Measurements from ENCODE around the gene EXOC3L2. TPM values are rescaled to one million over a fixed set of nuclear protein-coding genes. Genes with fewer than 3 reads are reported as not detected.

Gene EXOC3L2
- total RNA-seq, 1 experiment from 2014 or later, result not detected

- no peak for ATAC-seq
- RAD21 ChIA-PET (ENCODE audit: low non-redundant PET in 1 of 2, low total read pairs in 2 of 2, uncharacterized antibody in 2 of 2, unreplicated experiment in 2 of 2), result no interaction called here
- H3K4me3 ChIP-seq (replicated peaks in 1 of 2; ENCODE audit: low read depth in 1 of 2, low read length in 2 of 2), result no peak overlapping the region
- H4K20me1 ChIP-seq (ENCODE audit: insufficient read depth), result no peaks in the 10 kb centered on the region
- TF ChIP-seq CBX3 (IDR thresholded peaks at IDR 0.05; ENCODE audit: low read depth) (no peak), SIN3A (IDR thresholded peaks at IDR 0.05; ENCODE audit: low read depth) (no peak), POLR2A (IDR thresholded peaks at IDR 0.05; ENCODE audit: borderline replicate concordance, extremely low read depth, insufficient read depth, insufficient read length) (no peak), ZNF274 (IDR thresholded peaks at IDR 0.05; ENCODE audit: low read depth, low read length) (no peak), JUND (IDR thresholded peaks at IDR 0.05) (no peak), EZH2 (IDR thresholded peaks at IDR 0.05) (no peak), EZH2phosphoT487 (IDR thresholded peaks at IDR 0.05; ENCODE audit: borderline replicate concordance) (no peak), POLR2AphosphoS5 (IDR thresholded peaks at IDR 0.05; ENCODE audit: low read depth, low read length) (no peak), MAX (IDR thresholded peaks at IDR 0.05) (no peak), CEBPB (IDR thresholded peaks at IDR 0.05; ENCODE audit: low read depth) (no peak), EGR1 (IDR thresholded peaks at IDR 0.05; ENCODE audit: low read depth) (no peak), ZFX (IDR thresholded peaks at IDR 0.05) (no peak), CTCF (IDR thresholded peaks at IDR 0.05 in 2 of 3, conservative IDR thresholded peaks at IDR 0.05 in 1 of 3; ENCODE audit: borderline replicate concordance in 1 of 3, insufficient read depth in 1 of 3, low read depth in 2 of 3, low read length in 2 of 3) (no peak), TCF7L2 (IDR thresholded peaks at IDR 0.05; ENCODE audit: borderline replicate concordance, extremely low read depth, insufficient read depth, insufficient read length) (no peak), ZBTB33 (IDR thresholded peaks at IDR 0.05; ENCODE audit: extremely low read depth, insufficient replicate concordance, low read length) (no peak), RAD21 (IDR thresholded peaks at IDR 0.05; ENCODE audit: low read depth) (no peak), REST (IDR thresholded peaks at IDR 0.05; ENCODE audit: low read depth) (no peak), ATF3 (IDR thresholded peaks at IDR 0.05) (no peak), YY1 (IDR thresholded peaks at IDR 0.05; ENCODE audit: extremely low read depth, insufficient replicate concordance, low read depth, low read length) (no peak)
- POLR2A ChIA-PET, result no interaction called here
- no peak overlapping the region for H3K9ac ChIP-seq (ENCODE audit: low read length)
- BruUV-seq (replicated peaks), result no TSS peak
- peaks cover 4 to 9% of the 10 kb centered on the region in 2 experiments; a peak in 2 of 4 replicates for H3K36me3 ChIP-seq (ENCODE audit: control insufficient read depth in 1 of 2, insufficient read depth in 2 of 2, low read length in 2 of 2)
- H3K9me3 ChIP-seq (ENCODE audit: control insufficient read depth in 1 of 2, insufficient read depth in 1 of 2, low read depth in 1 of 2, low read length in 2 of 2), result no peaks in the 10 kb centered on the region
- H3K9me2 ChIP-seq (ENCODE audit: insufficient read depth), result no peaks in the 10 kb centered on the region
- H3K79me2 ChIP-seq (ENCODE audit: insufficient read depth, low read length), result no peaks in the 10 kb centered on the region
- intact Hi-C loops (cut with micrococcal nuclease), result no loop called here
- no peak overlapping the region for H2AFZ ChIP-seq (ENCODE audit: low read depth, low read length, poor library complexity, severe bottlenecking)
- H3K27me3 ChIP-seq (ENCODE audit: insufficient read depth, low read length), result no peaks in the 10 kb centered on the region
- no peak overlapping the region for H3K27ac ChIP-seq (ENCODE audit: low read depth, low read length)
- H3K4me2 ChIP-seq (ENCODE audit: low read length), result no peak overlapping the region
- CTCF ChIA-PET, result interaction anchor here (1.4 kb wide), 1 partner anchor 43 kb away, joined by 4 read pairs; no protein-coding TSS in a partner anchor
- no peak for DNase-seq (ENCODE audit: low read depth, low spot score)
- H3K4me1 ChIP-seq (ENCODE audit: control insufficient read depth in 1 of 2, insufficient read depth in 2 of 2, low read length in 2 of 2), result peaks cover 3 to 24% of the 10 kb centered on the region in 2 experiments; a peak in 3 of 4 replicates
Observed at GRCh38 chr19:45291834-45292233, 46.6 kb upstream of the EXOC3L2 start.

All from HCT116 (cell line).